COR-L47 (cell line): ENCODE data around the gene STPG4.
"Not testable (repeated sequence)": the region's sequence is repeated elsewhere in the genome, so short reads cannot be mapped to it uniquely, and the experiment has no call there.

ENCODE experiments used
- DNase-seq: peaks from one replicate; lab custom pipeline; 2025; lab: John Stamatoyannopoulos, UW

STPG4 gene

GRCh38 chr2:47155091-47155876 lies at the start of gene STPG4:
TSS of gene STPG4 (minus strand) at chr2:47155308. CDS start at chr2:47155251, 57 bp downstream.
- DNase-seq: no peak

- no peak for DNase-seq
Observed at GRCh38 chr2:47204691-47205090, 49.6 kb upstream of the STPG4 start.

GRCh38 chr2:47203995-47204394 lies 48.9 kb upstream of the STPG4 start:
- DNase-seq: no peak

- no peak for DNase-seq
Observed at GRCh38 chr2:47201224-47201623, 46.1 kb upstream of the STPG4 start.

- no peak for DNase-seq
Observed at GRCh38 chr2:47198985-47199451, 43.9 kb upstream of the STPG4 start.

GRCh38 chr2:47196499-47196898 lies 41.4 kb upstream of the STPG4 start:
- no peak for DNase-seq

GRCh38 chr2:47196046-47196445 lies 40.9 kb upstream of the STPG4 start:
- DNase-seq: no peak

- no peak for DNase-seq
Observed at GRCh38 chr2:47195148-47195547, 40.0 kb upstream of the STPG4 start.

GRCh38 chr2:47194410-47194809 lies 39.3 kb upstream of the STPG4 start:
- no peak for DNase-seq

- peak; percentile 10 for DNase-seq
Observed at GRCh38 chr2:47193607-47194006, 38.5 kb upstream of the STPG4 start.

- no peak for DNase-seq
Observed at GRCh38 chr2:47190188-47190881, 35.2 kb upstream of the STPG4 start.

- no peak for DNase-seq
Observed at GRCh38 chr2:47189635-47190034, 34.5 kb upstream of the STPG4 start.

GRCh38 chr2:47187069-47187468 lies 32.0 kb upstream of the STPG4 start:
- no peak for DNase-seq

GRCh38 chr2:47186351-47186750 lies 31.2 kb upstream of the STPG4 start:
- no peak for DNase-seq

GRCh38 chr2:47185098-47185497 lies 30.0 kb upstream of the STPG4 start:
- not testable (repeated sequence) for DNase-seq

GRCh38 chr2:47181176-47181575 lies 26.1 kb upstream of the STPG4 start:
- no peak for DNase-seq

GRCh38 chr2:47180531-47180930 lies 25.4 kb upstream of the STPG4 start:
- no peak for DNase-seq

- DNase-seq: no peak
Observed at GRCh38 chr2:47179388-47179787, 24.3 kb upstream of the STPG4 start.

- DNase-seq: no peak
Observed at GRCh38 chr2:47178341-47178740, 23.2 kb upstream of the STPG4 start.

GRCh38 chr2:47177043-47177565 lies 22.0 kb upstream of the STPG4 start:
- DNase-seq: no peak

- peak; percentile 71 for DNase-seq
Observed at GRCh38 chr2:47174733-47175361, 19.7 kb upstream of the STPG4 start.

GRCh38 chr2:47173986-47174732 lies 19.1 kb upstream of the STPG4 start:
- DNase-seq: no peak
